Prostate gland (tissue), 2 donors: ENCODE data around the gene BRME1.
"Not testable (repeated sequence)": the region's sequence is repeated elsewhere in the genome, so short reads cannot be mapped to it uniquely, and the experiment has no call there.

Source experiments
- CTCF ChIP-seq, 4 experiments: fragments of 200-600 bp in 2 of 4; fragments of 450-650 bp in 2 of 4; sonication (generic) in 2 of 4; IDR thresholded peaks; 1 replicate in 3 of 4; 2 replicates in 1 of 4; pipeline ENCODE4 v1.5.1; 2016 to 2019; ENCODE audit warnings: antibody characterized with exemption in 4 of 4, mild to moderate bottlenecking in 2 of 4, moderate library complexity in 2 of 4
- POLR2A ChIP-seq: fragments of 450-650 bp; IDR thresholded peaks from one replicate; pipeline ENCODE4 v1.6.1; 2016; ENCODE audit warnings: antibody characterized with exemption, mild to moderate bottlenecking

GRCh38 chr19:13851734-13852114, 54.2 kb downstream of the BRME1 start:
- not testable (repeated sequence) for TF ChIP-seq CTCF (IDR thresholded peaks at IDR 0.05); POLR2A
